Spleen (tissue), 7 donors: ENCODE data around the gene CER1.

Experiments
- POLR2A ChIP-seq, 3 donors: fragments of 450-650 bp; IDR thresholded peaks; one replicate each; pipeline ENCODE4 v1.5.1; 2017; ENCODE audit warnings: antibody characterized with exemption in 3 of 3, mild to moderate bottlenecking in 1 of 3
- TF ChIP-seq, protein P1 (sequence below), 11 experiments: fragments of 200-600 bp in 7 of 11; fragments of 450-650 bp in 4 of 11; sonication (generic) in 4 of 11; IDR thresholded peaks in 8 of 11; conservative IDR thresholded peaks in 3 of 11; 1 replicate in 7 of 11; 2 replicates in 4 of 11; pipeline versions ENCODE4 v1.4.0 to v1.8.0; 2016 to 2021; ENCODE audit warnings: antibody characterized with exemption in 11 of 11, inconsistent platforms in 4 of 11, mild to moderate bottlenecking in 1 of 11
- donor health status: DM: no; HTN: no; CAD: no; lungs with moderate emphysema.
- donor health status: DM: no; HTN: no; CAD: no.
- donor health status: DM: no; HTN: no; CAD: no.

GRCh38 chr9:14749741-14750211, 27.2 kb upstream of the CER1 start:
- TF ChIP-seq, protein P1, sequence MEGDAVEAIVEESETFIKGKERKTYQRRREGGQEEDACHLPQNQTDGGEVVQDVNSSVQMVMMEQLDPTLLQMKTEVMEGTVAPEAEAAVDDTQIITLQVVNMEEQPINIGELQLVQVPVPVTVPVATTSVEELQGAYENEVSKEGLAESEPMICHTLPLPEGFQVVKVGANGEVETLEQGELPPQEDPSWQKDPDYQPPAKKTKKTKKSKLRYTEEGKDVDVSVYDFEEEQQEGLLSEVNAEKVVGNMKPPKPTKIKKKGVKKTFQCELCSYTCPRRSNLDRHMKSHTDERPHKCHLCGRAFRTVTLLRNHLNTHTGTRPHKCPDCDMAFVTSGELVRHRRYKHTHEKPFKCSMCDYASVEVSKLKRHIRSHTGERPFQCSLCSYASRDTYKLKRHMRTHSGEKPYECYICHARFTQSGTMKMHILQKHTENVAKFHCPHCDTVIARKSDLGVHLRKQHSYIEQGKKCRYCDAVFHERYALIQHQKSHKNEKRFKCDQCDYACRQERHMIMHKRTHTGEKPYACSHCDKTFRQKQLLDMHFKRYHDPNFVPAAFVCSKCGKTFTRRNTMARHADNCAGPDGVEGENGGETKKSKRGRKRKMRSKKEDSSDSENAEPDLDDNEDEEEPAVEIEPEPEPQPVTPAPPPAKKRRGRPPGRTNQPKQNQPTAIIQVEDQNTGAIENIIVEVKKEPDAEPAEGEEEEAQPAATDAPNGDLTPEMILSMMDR (IDR thresholded peaks at IDR 0.05 in 8 of 11, conservative IDR thresholded peaks at IDR 0.05 in 3 of 11): no peak
- TF ChIP-seq POLR2A (IDR thresholded peaks at IDR 0.05): no peak
